ENCODE results near the gene RCOR1.

DNA sequence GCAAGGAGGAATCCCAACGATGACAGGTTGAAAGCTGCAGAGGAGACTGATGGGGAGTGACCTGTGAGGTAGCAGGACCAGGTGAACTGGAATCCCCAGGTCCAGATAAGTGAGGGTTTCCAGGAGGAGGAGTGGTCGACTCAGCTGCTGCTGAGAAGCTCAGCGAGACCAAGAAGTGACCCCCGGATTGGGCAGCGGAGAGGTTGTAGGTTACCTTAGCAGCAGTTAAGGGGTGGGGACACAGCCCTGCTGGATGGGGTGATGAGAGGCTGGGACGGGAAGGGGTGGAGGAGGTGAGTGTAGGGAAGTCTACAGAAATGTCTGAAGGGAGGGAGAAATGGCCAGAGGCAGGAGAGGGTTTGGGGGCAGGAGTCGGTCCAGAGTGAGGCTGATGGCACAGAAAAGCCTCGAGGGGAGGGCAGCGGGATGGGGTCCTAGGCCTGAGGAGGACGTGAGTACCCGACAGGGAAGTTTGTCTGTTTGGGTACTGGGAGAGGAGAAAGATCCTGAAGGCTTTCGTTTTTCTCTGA lies 2.6 kb upstream of the RCOR1 start:
- TF ChIP-seq, protein P1, sequence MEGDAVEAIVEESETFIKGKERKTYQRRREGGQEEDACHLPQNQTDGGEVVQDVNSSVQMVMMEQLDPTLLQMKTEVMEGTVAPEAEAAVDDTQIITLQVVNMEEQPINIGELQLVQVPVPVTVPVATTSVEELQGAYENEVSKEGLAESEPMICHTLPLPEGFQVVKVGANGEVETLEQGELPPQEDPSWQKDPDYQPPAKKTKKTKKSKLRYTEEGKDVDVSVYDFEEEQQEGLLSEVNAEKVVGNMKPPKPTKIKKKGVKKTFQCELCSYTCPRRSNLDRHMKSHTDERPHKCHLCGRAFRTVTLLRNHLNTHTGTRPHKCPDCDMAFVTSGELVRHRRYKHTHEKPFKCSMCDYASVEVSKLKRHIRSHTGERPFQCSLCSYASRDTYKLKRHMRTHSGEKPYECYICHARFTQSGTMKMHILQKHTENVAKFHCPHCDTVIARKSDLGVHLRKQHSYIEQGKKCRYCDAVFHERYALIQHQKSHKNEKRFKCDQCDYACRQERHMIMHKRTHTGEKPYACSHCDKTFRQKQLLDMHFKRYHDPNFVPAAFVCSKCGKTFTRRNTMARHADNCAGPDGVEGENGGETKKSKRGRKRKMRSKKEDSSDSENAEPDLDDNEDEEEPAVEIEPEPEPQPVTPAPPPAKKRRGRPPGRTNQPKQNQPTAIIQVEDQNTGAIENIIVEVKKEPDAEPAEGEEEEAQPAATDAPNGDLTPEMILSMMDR (IDR thresholded peaks at IDR 0.05) = no peak
- no peak for TF ChIP-seq POLR2A (IDR thresholded peaks at IDR 0.05)
- TF ChIP-seq EP300 (IDR thresholded peaks at IDR 0.05; ENCODE audit: low read depth) = no peak
- TF ChIP-seq POLR2AphosphoS5 (IDR thresholded peaks at IDR 0.05) = no peak

All from transverse colon (tissue), 4 donors.